ENCODE data around the gene P3H1. TPM values are rescaled to one million over a fixed set of nuclear protein-coding genes. Genes with fewer than 3 reads are reported as not detected.

P3H1 gene
- polyA plus RNA-seq, 3 donors: 16.8 to 56.9 (median 16.9) TPM

DNA sequence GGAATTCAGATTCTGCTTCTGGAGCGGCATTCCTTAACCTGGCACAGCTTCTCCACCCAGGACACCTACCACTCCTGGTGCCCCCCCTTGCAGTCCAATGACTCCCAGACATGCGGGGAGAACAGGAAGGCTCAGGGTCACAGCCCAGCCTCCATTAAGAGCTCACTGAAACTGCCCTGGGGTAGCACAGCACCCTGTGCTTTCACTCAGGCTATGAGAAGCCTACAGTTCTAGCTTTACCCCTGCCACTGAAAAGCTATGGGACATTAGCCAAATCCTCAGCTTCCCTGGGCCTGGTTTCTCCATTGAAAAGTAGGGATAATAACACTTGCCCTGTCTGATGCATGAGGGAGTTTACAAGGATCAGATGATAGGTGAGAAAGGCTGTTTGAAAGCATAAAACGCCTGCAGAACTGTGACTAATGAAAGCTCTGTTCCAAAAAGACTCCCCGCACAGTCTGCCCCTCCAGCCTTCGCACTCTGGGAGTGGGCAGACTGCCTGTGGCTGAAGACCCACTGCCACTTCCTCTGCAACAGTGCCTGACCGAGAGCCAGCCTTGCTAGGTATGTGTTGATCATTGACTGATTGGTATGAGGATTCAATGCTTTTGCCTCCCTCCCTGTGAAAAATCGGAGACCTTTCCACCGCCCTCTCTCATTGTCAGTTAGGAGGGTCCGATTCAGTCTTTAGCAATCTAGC lies 24.1 kb downstream of the P3H1 start:
- Histone ChIP-seq H3K79me2 (ENCODE audit: insufficient read depth, low read length) (no peaks in the 10 kb centered on the region), H4K20me1 (ENCODE audit: insufficient read depth, low read length) (no peaks in the 10 kb centered on the region), H2AFZ (ENCODE audit: insufficient read depth, low read depth, low read length, poor library complexity, severe bottlenecking) (no peak overlapping the region), H3K27me3 (ENCODE audit: control insufficient read depth in 2 of 2, insufficient read depth in 2 of 2, low read length in 2 of 2) (no peaks in the 10 kb centered on the region), H3K4me3 (replicated peaks in 1 of 3; ENCODE audit: low read depth in 2 of 3, low read length in 3 of 3) (no peak overlapping the region), H3K4me2 (replicated peaks; ENCODE audit: extremely low read depth, low read length, poor library complexity, severe bottlenecking) (no peak overlapping the region), H3K9ac (ENCODE audit: insufficient read depth, low read length, poor library complexity, severe bottlenecking) (no peak overlapping the region), H3K9me3 (replicated peaks in 1 of 2; ENCODE audit: control insufficient read depth in 1 of 2, insufficient read depth in 1 of 2, low read length in 2 of 2) (no peaks in the 10 kb centered on the region), H3K27ac (ENCODE audit: low read depth in 1 of 2, low read length in 2 of 2) (no peak overlapping the region), H3K4me1 (ENCODE audit: control insufficient read depth in 1 of 2, insufficient read depth in 2 of 2, low read length in 2 of 2) (peaks cover 6 to 12% of the 10 kb centered on the region in 2 donors), H3K36me3 (replicated peaks in 1 of 2; ENCODE audit: control insufficient read depth in 1 of 2, insufficient read depth in 2 of 2, low read length in 2 of 2) (peaks cover 14 to 26% of the 10 kb centered on the region in 2 donors)
- Mint-ChIP-seq H3K27ac (peak overlapping the region in 2 of 7 donors; percentile 0 to 11), H3K9me3 (peaks cover 0 to 3% (median 0%) of the 10 kb centered on the region in 7 donors), H3K4me1 (peaks cover 13% of the 10 kb centered on the region), H3K4me3 (no peak overlapping the region), H3K27me3 (ENCODE audit: low read depth in 3 of 3) (peaks cover 0 to 9% (median 3%) of the 10 kb centered on the region in 3 donors), H3K36me3 (peaks cover 18 to 28% of the 10 kb centered on the region in 2 donors)
- intact Hi-C loops (cut with micrococcal nuclease): loop anchor here in 1 of 2 donors (10.0 kb wide), 1 partner anchor 398 kb away; no protein-coding TSS in a partner anchor
- DNase-seq: no peak
- 93% methylated on average over 7 of the region's 9 CpGs for WGBS (ENCODE audit: insufficient coverage)
- TF ChIP-seq, protein P1, sequence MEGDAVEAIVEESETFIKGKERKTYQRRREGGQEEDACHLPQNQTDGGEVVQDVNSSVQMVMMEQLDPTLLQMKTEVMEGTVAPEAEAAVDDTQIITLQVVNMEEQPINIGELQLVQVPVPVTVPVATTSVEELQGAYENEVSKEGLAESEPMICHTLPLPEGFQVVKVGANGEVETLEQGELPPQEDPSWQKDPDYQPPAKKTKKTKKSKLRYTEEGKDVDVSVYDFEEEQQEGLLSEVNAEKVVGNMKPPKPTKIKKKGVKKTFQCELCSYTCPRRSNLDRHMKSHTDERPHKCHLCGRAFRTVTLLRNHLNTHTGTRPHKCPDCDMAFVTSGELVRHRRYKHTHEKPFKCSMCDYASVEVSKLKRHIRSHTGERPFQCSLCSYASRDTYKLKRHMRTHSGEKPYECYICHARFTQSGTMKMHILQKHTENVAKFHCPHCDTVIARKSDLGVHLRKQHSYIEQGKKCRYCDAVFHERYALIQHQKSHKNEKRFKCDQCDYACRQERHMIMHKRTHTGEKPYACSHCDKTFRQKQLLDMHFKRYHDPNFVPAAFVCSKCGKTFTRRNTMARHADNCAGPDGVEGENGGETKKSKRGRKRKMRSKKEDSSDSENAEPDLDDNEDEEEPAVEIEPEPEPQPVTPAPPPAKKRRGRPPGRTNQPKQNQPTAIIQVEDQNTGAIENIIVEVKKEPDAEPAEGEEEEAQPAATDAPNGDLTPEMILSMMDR (IDR thresholded peaks at IDR 0.05): no peak

- Mint-ChIP-seq H3K27ac (no peak overlapping the region), H3K36me3 (peaks cover 18 to 22% of the 10 kb centered on the region in 2 donors)
These were observed 24.7 kb downstream of the P3H1 start for GRCh38 chr1:42742141-42742540.

More at GRCh38 chr1:42742141-42742540, 24.7 kb downstream of the P3H1 start:
- intact Hi-C loops (cut with micrococcal nuclease): loop anchor here in 1 of 2 donors (10.0 kb wide), 1 partner anchor 397 kb away; no protein-coding TSS in a partner anchor
- Histone ChIP-seq H2AFZ (ENCODE audit: insufficient read depth, low read depth, low read length, poor library complexity, severe bottlenecking) (no peak overlapping the region), H3K9me3 (replicated peaks in 1 of 2; ENCODE audit: control insufficient read depth in 1 of 2, insufficient read depth in 1 of 2, low read length in 2 of 2) (no peaks in the 10 kb centered on the region), H3K27me3 (ENCODE audit: control insufficient read depth in 2 of 2, insufficient read depth in 2 of 2, low read length in 2 of 2) (no peaks in the 10 kb centered on the region), H3K4me1 (ENCODE audit: control insufficient read depth in 1 of 2, insufficient read depth in 2 of 2, low read length in 2 of 2) (peaks cover 12 to 18% of the 10 kb centered on the region in 2 donors), H4K20me1 (ENCODE audit: insufficient read depth, low read length) (no peaks in the 10 kb centered on the region), H3K4me3 (replicated peaks in 1 of 3; ENCODE audit: low read depth in 2 of 3, low read length in 3 of 3) (no peak overlapping the region), H3K36me3 (replicated peaks in 1 of 2; ENCODE audit: control insufficient read depth in 1 of 2, insufficient read depth in 2 of 2, low read length in 2 of 2) (peaks cover 12 to 19% of the 10 kb centered on the region in 2 donors), H3K79me2 (ENCODE audit: insufficient read depth, low read length) (no peaks in the 10 kb centered on the region), H3K27ac (ENCODE audit: low read depth in 1 of 2, low read length in 2 of 2) (no peak overlapping the region), H3K4me2 (replicated peaks; ENCODE audit: extremely low read depth, low read length, poor library complexity, severe bottlenecking) (no peak overlapping the region), H3K9ac (ENCODE audit: insufficient read depth, low read length, poor library complexity, severe bottlenecking) (no peak overlapping the region)
- no peak for DNase-seq
- no peak overlapping the region for H3K4me3 Mint-ChIP-seq
- peaks cover 0 to 9% (median 1%) of the 10 kb centered on the region in 3 donors for H3K27me3 Mint-ChIP-seq (ENCODE audit: low read depth in 3 of 3)
- H3K4me1 Mint-ChIP-seq: peaks cover 16% of the 10 kb centered on the region
- H3K9me3 Mint-ChIP-seq: peaks cover 0 to 3% (median 0%) of the 10 kb centered on the region in 7 donors
- TF ChIP-seq, protein P1 (IDR thresholded peaks at IDR 0.05): no peak
- WGBS (ENCODE audit: insufficient coverage): 100% methylated on average over 7 of the region's 8 CpGs

All from CD14-positive monocyte (primary cell).